Measurements from ENCODE around the gene TRIM41.

DNA sequence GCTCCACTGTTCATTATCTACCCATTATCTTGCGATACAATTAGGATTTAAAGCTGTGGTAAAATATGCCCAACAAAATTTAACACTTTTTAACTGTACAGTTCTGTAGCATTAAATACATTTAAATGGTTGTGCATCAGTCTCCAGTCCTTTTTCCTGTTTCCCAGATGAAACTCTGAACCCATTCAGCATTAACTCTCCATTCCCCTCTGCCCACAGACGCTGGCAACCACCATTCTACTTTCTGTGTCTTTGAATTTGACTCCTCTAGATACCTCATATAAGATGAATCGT lies 15.2 kb upstream of the TRIM41 start:
- TF ChIP-seq POLR2A (IDR thresholded peaks at IDR 0.05; ENCODE audit: low read length) (no peak), GATA1 (IDR thresholded peaks at IDR 0.05; ENCODE audit: low read depth, low read length) (no peak)

Measured in erythroblast (primary cell).